Transverse colon (tissue), 3 donors: Measurements from ENCODE around the gene C5AR2.

ENCODE experiments used
- CTCF ChIP-seq, 5 experiments: fragments of 200-600 bp in 3 of 5; fragments of 450-650 bp in 2 of 5; sonication (generic) in 3 of 5; IDR thresholded peaks; 1 replicate in 2 of 5; 2 replicates in 3 of 5; pipeline ENCODE4 v1.5.1; 2016 to 2017; ENCODE audit warnings: antibody characterized with exemption in 5 of 5, inconsistent platforms in 3 of 5, mild to moderate bottlenecking in 2 of 5, moderate library complexity in 1 of 5
- EP300 ChIP-seq: sonication (generic); formaldehyde crosslinking; IDR thresholded peaks from one replicate; pipeline ENCODE4 v1.6.1; 2017; ENCODE audit warnings: antibody characterized with exemption, low read depth

- TF ChIP-seq CTCF (IDR thresholded peaks at IDR 0.05): no peak
- TF ChIP-seq EP300: no peak
These were observed 1.5 kb upstream of the C5AR2 start for GRCh38 chr19:47330466-47330869.
